Measurements from ENCODE around the gene CRY2. TPM values are rescaled to one million over a fixed set of nuclear protein-coding genes. Genes with fewer than 3 reads are reported as not detected.

Gene CRY2
- 54.2 TPM for total RNA-seq
- long read RNA-seq, full-length matches to known transcripts = 31 of 63 reads
- long read RNA-seq, partial matches to known transcripts = 22 of 63 reads
- long read RNA-seq, other reads (novel, unspliced or antisense) = 10 of 63 reads

GRCh38 chr11:45846974-45847910 lies at the start of gene CRY2:
TSS of gene CRY2 (plus strand) at chr11:45847475. CDS start at chr11:45847491, 16 bp downstream.
- H3K27me3 ChIP-seq = no peaks in the 10 kb centered on the region
- no peaks in the 10 kb centered on the region for H3K9me3 ChIP-seq
- intact Hi-C loops (cut with DNase I) = no loop called here
- H3K36me3 ChIP-seq = no peaks in the 10 kb centered on the region
- H3K27ac ChIP-seq = peak within 1 kb of the TSS; percentile 99
- DNase-seq = peak; percentile 100
- peaks cover 46% of the 10 kb centered on the region for H3K4me1 ChIP-seq
- peak within 1 kb of the TSS; percentile 98 for H3K4me3 ChIP-seq
- TF ChIP-seq, protein P1, sequence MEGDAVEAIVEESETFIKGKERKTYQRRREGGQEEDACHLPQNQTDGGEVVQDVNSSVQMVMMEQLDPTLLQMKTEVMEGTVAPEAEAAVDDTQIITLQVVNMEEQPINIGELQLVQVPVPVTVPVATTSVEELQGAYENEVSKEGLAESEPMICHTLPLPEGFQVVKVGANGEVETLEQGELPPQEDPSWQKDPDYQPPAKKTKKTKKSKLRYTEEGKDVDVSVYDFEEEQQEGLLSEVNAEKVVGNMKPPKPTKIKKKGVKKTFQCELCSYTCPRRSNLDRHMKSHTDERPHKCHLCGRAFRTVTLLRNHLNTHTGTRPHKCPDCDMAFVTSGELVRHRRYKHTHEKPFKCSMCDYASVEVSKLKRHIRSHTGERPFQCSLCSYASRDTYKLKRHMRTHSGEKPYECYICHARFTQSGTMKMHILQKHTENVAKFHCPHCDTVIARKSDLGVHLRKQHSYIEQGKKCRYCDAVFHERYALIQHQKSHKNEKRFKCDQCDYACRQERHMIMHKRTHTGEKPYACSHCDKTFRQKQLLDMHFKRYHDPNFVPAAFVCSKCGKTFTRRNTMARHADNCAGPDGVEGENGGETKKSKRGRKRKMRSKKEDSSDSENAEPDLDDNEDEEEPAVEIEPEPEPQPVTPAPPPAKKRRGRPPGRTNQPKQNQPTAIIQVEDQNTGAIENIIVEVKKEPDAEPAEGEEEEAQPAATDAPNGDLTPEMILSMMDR (IDR thresholded peaks at IDR 0.05) = no peak
- peak; percentile 96 for ATAC-seq

GRCh38 chr11:45798793-45799441 lies 48.4 kb upstream of the CRY2 start:
- no peaks in the 10 kb centered on the region for H3K36me3 ChIP-seq
- peak; percentile 79 for ATAC-seq
- peak overlapping the region; percentile 59 for H3K27ac ChIP-seq
- TF ChIP-seq, protein P1 (IDR thresholded peaks at IDR 0.05) = no peak
- no peaks in the 10 kb centered on the region for H3K27me3 ChIP-seq
- H3K4me3 ChIP-seq = no peak overlapping the region
- peaks cover 12% of the 10 kb centered on the region for H3K4me1 ChIP-seq
- no peaks in the 10 kb centered on the region for H3K9me3 ChIP-seq
- intact Hi-C loops (cut with DNase I) = no loop called here
- DNase-seq = peak; percentile 86

- no peak for DNase-seq
- H3K4me1 ChIP-seq = peaks cover 12% of the 10 kb centered on the region
- H3K4me3 ChIP-seq = no peak overlapping the region
- no peaks in the 10 kb centered on the region for H3K9me3 ChIP-seq
- H3K27ac ChIP-seq = peak overlapping the region; percentile 59
- no peaks in the 10 kb centered on the region for H3K36me3 ChIP-seq
- no peaks in the 10 kb centered on the region for H3K27me3 ChIP-seq
- no peak for ATAC-seq
- intact Hi-C loops (cut with DNase I) = no loop called here
- TF ChIP-seq, protein P1 (IDR thresholded peaks at IDR 0.05) = no peak
Measured at GRCh38 chr11:45799562-45799961, 47.7 kb upstream of the CRY2 start.

GRCh38 chr11:45800261-45800660 lies 47.0 kb upstream of the CRY2 start:
- no peak overlapping the region for H3K4me3 ChIP-seq
- TF ChIP-seq, protein P1 (IDR thresholded peaks at IDR 0.05) = no peak
- ATAC-seq (no peak), DNase-seq (no peak)
- H3K27ac ChIP-seq = no peak overlapping the region
- H3K4me1 ChIP-seq = peaks cover 12% of the 10 kb centered on the region
- no peaks in the 10 kb centered on the region for H3K9me3 ChIP-seq
- H3K27me3 ChIP-seq = no peaks in the 10 kb centered on the region
- H3K36me3 ChIP-seq = no peaks in the 10 kb centered on the region
- intact Hi-C loops (cut with DNase I) = no loop called here

DNA sequence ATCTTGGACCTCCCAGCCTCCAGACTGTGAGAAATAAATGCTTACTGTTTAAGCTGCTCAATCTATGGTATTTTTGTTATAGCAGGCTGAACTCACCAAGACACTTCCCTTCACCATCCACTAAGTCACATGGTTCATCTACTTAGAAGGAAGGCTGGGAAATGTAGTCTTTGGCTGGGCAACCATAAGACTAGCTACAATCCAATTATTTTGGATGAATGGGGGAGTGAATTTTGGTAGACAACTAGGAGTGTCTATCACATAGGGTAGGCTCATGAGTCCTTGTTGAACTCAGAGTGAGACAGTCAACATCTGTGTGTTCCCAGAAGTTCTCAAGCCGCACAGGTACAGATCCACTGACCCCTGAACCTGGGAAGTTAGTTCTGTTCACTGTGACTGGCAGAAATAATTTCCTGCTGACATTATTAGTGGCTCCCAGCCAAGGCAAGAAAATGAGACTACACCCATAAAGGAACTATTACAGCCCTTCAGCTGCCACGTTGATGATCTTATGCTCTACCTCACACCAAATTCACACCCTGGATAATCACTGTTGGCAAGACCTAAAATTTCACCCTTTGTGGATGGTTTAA lies 45.5 kb upstream of the CRY2 start:
- DNase-seq = no peak
- Histone ChIP-seq H3K4me3 (no peak overlapping the region), H3K36me3 (no peaks in the 10 kb centered on the region), H3K27ac (no peak overlapping the region), H3K9me3 (no peaks in the 10 kb centered on the region), H3K27me3 (no peaks in the 10 kb centered on the region), H3K4me1 (peaks cover 25% of the 10 kb centered on the region)
- no peak for ATAC-seq
- intact Hi-C loops (cut with DNase I) = no loop called here
- TF ChIP-seq, protein P1 (IDR thresholded peaks at IDR 0.05) = no peak

Measured in upper lobe of right lung (tissue), 1 donor.